ES-I3 (cell line): Measurements from ENCODE around the gene DYRK1A.

ENCODE experiments used
- H3K36me3 ChIP-seq: 2 replicates; pipeline ENCODE4 v1.6.1; 2013; ENCODE audit warnings: mild to moderate bottlenecking, low read length, control low read depth, moderate library complexity; ENCODE audit not compliant: insufficient read depth
- H3K4me1 ChIP-seq: 2 replicates; pipeline ENCODE4 v1.6.1; 2013; ENCODE audit warnings: mild to moderate bottlenecking, control low read depth, low read length; ENCODE audit not compliant: insufficient read depth
- H3K9ac ChIP-seq: 2 replicates; pipeline ENCODE4 v1.6.1; 2013; ENCODE audit warnings: low read depth, mild to moderate bottlenecking, low read length, moderate library complexity
- H3K9me3 ChIP-seq: 2 replicates; pipeline ENCODE4 v1.6.1; 2013; ENCODE audit warnings: mild to moderate bottlenecking, low read length, moderate library complexity; ENCODE audit not compliant: control insufficient read depth, insufficient read depth

Gene DYRK1A

GRCh38 chr21:37449302-37449937, 82.8 kb downstream of the DYRK1A start:
- Histone ChIP-seq H3K9me3 (no peaks in the 10 kb centered on the region), H3K4me1 (peaks cover 65% of the 10 kb centered on the region), H3K9ac (no peak overlapping the region), H3K36me3 (no peaks in the 10 kb centered on the region; the same call in 1 of the 2 replicates)

GRCh38 chr21:37450445-37450941, 83.9 kb downstream of the DYRK1A start:
- no peaks in the 10 kb centered on the region; the same call in 1 of the 2 replicates for H3K36me3 ChIP-seq
- H3K9me3 ChIP-seq, result no peaks in the 10 kb centered on the region
- H3K9ac ChIP-seq, result no peak overlapping the region
- peaks cover 65% of the 10 kb centered on the region for H3K4me1 ChIP-seq

GRCh38 chr21:37451446-37451845, 84.9 kb downstream of the DYRK1A start:
- Histone ChIP-seq H3K4me1 (peaks cover 59% of the 10 kb centered on the region), H3K9ac (no peak overlapping the region), H3K36me3 (no peaks in the 10 kb centered on the region; the same call in 1 of the 2 replicates), H3K9me3 (no peaks in the 10 kb centered on the region)

- H3K9ac ChIP-seq, result no peak overlapping the region
- H3K4me1 ChIP-seq, result peaks cover 54% of the 10 kb centered on the region
- H3K9me3 ChIP-seq, result no peaks in the 10 kb centered on the region
- no peaks in the 10 kb centered on the region; the same call in 1 of the 2 replicates for H3K36me3 ChIP-seq
These were observed 85.7 kb downstream of the DYRK1A start for GRCh38 chr21:37452227-37452626.

- Histone ChIP-seq H3K36me3 (no peaks in the 10 kb centered on the region; the same call in 1 of the 2 replicates), H3K9ac (no peak overlapping the region), H3K9me3 (no peaks in the 10 kb centered on the region), H3K4me1 (peaks cover 49% of the 10 kb centered on the region)
These were observed 86.8 kb downstream of the DYRK1A start for GRCh38 chr21:37453350-37453749.

- H3K36me3 ChIP-seq, result no peaks in the 10 kb centered on the region; the same call in 1 of the 2 replicates
- H3K9ac ChIP-seq, result no peak overlapping the region
- peaks cover 47% of the 10 kb centered on the region for H3K4me1 ChIP-seq
- no peaks in the 10 kb centered on the region for H3K9me3 ChIP-seq
These were observed 88.4 kb downstream of the DYRK1A start for GRCh38 chr21:37454869-37455503.

GRCh38 chr21:37455504-37455911, 88.9 kb downstream of the DYRK1A start:
- Histone ChIP-seq H3K36me3 (no peaks in the 10 kb centered on the region), H3K9ac (no peak overlapping the region), H3K4me1 (peaks cover 45% of the 10 kb centered on the region), H3K9me3 (no peaks in the 10 kb centered on the region)

- peaks cover 39% of the 10 kb centered on the region for H3K4me1 ChIP-seq
- H3K9ac ChIP-seq, result no peak overlapping the region
- H3K9me3 ChIP-seq, result no peaks in the 10 kb centered on the region
- no peaks in the 10 kb centered on the region for H3K36me3 ChIP-seq
These were observed 92.2 kb downstream of the DYRK1A start for GRCh38 chr21:37458669-37459276.

- Histone ChIP-seq H3K9ac (no peak overlapping the region), H3K36me3 (no peaks in the 10 kb centered on the region), H3K4me1 (peaks cover 38% of the 10 kb centered on the region), H3K9me3 (no peaks in the 10 kb centered on the region)
These were observed 93.0 kb downstream of the DYRK1A start for GRCh38 chr21:37459575-37459974.

GRCh38 chr21:37460196-37460595, 93.6 kb downstream of the DYRK1A start:
- H3K9ac ChIP-seq, result no peak overlapping the region
- H3K4me1 ChIP-seq, result peaks cover 32% of the 10 kb centered on the region
- H3K36me3 ChIP-seq, result no peaks in the 10 kb centered on the region
- no peaks in the 10 kb centered on the region for H3K9me3 ChIP-seq

- H3K4me1 ChIP-seq, result peaks cover 26% of the 10 kb centered on the region
- no peaks in the 10 kb centered on the region for H3K36me3 ChIP-seq
- H3K9me3 ChIP-seq, result no peaks in the 10 kb centered on the region
- H3K9ac ChIP-seq, result no peak overlapping the region
These were observed 94.9 kb downstream of the DYRK1A start for GRCh38 chr21:37461479-37461878.

GRCh38 chr21:37462087-37462861, 95.7 kb downstream of the DYRK1A start:
- Histone ChIP-seq H3K4me1 (peaks cover 26% of the 10 kb centered on the region), H3K9me3 (no peaks in the 10 kb centered on the region), H3K36me3 (no peaks in the 10 kb centered on the region), H3K9ac (no peak overlapping the region)

GRCh38 chr21:37463083-37463801, 96.7 kb downstream of the DYRK1A start:
- Histone ChIP-seq H3K36me3 (no peaks in the 10 kb centered on the region), H3K9ac (no peak overlapping the region), H3K4me1 (peaks cover 25% of the 10 kb centered on the region), H3K9me3 (no peaks in the 10 kb centered on the region)

GRCh38 chr21:37467082-37467481, 100.5 kb downstream of the DYRK1A start:
- H3K4me1 ChIP-seq, result peaks cover 12% of the 10 kb centered on the region; the same call in 1 of the 2 replicates
- H3K9me3 ChIP-seq, result no peaks in the 10 kb centered on the region; the same call in 1 of the 2 replicates
- no peak overlapping the region for H3K9ac ChIP-seq
- H3K36me3 ChIP-seq, result 0 out of 2 replicates have a peak, but pooled peaks cover 4% of the 10 kb centered on the region
